IPS DF 4.7 (cell line): ENCODE results near the gene GNAL.

Experiments used
- DNase-seq: peaks from one replicate; pipeline ENCODE4 v3.0.0-alpha.2; 2013; ENCODE audit warnings: low spot score; ENCODE audit errors: extremely low read depth

Gene GNAL

GRCh38 chr18:11724781-11725180 is 35.7 kb downstream of the GNAL start:
- DNase-seq, result no peak

GRCh38 chr18:11726556-11726955 is 37.5 kb downstream of the GNAL start:
- DNase-seq, result no peak

GRCh38 chr18:11728249-11728648 is 39.2 kb downstream of the GNAL start:
- DNase-seq, result no peak

- DNase-seq, result no peak
These were observed 40.5 kb downstream of the GNAL start for GRCh38 chr18:11729556-11729955.

- no peak for DNase-seq
These were observed 44.0 kb downstream of the GNAL start for GRCh38 chr18:11733031-11733430.

- DNase-seq, result no peak
These were observed 47.6 kb downstream of the GNAL start for GRCh38 chr18:11736656-11737055.

GRCh38 chr18:11739893-11740292 is 50.8 kb downstream of the GNAL start:
- no peak for DNase-seq

GRCh38 chr18:11740461-11740860 is 51.4 kb downstream of the GNAL start:
- DNase-seq, result no peak

GRCh38 chr18:11741505-11742145 is 52.6 kb downstream of the GNAL start:
- no peak for DNase-seq

- no peak for DNase-seq
These were observed 56.5 kb downstream of the GNAL start for GRCh38 chr18:11745521-11745920.

GRCh38 chr18:11747286-11747685 is 58.2 kb downstream of the GNAL start:
- no peak for DNase-seq

- no peak for DNase-seq
These were observed 58.7 kb downstream of the GNAL start for GRCh38 chr18:11747731-11748130.

GRCh38 chr18:11749305-11749704 is 60.2 kb downstream of the GNAL start:
- no peak for DNase-seq

GRCh38 chr18:11750171-11750570 is 61.1 kb downstream of the GNAL start:
- no peak for DNase-seq

GRCh38 chr18:11750581-11751310 is 61.7 kb downstream of the GNAL start:
- DNase-seq, result no peak

- DNase-seq, result no peak
These were observed 62.5 kb downstream of the GNAL start for GRCh38 chr18:11751341-11752115.

- no peak for DNase-seq
These were observed 63.2 kb downstream of the GNAL start for GRCh38 chr18:11752116-11752911.

- no peak for DNase-seq
These were observed 65.9 kb downstream of the GNAL start for GRCh38 chr18:11754979-11755378.

GRCh38 chr18:11757084-11757590 is 68.1 kb downstream of the GNAL start:
- no peak for DNase-seq

GRCh38 chr18:11759456-11759855 is 70.4 kb downstream of the GNAL start:
- DNase-seq, result no peak

- DNase-seq, result no peak
These were observed 71.6 kb downstream of the GNAL start for GRCh38 chr18:11760498-11761167.
